Activated naive CD4-positive, alpha-beta T cell treated with anti-CD3 and anti-CD28 coated beads, Interleukin-2, amount 10 ng/mL, durations not matched to agents 7 days and 5 days (primary cell): ENCODE data around the gene ITGA1.
A peak's percentile ranks its signal among the peaks of the same experiment; 100 is the strongest.

ENCODE experiments used
- CTCF ChIA-PET: fragments of 350-600 bp; sonication (Branson Sonifier 250); formaldehyde crosslinking; loops from one replicate; lab custom pipeline; 2021; ENCODE audit warnings: antibody characterized with exemption; lab: Charles Lee
- DNase-seq: peaks from one replicate; pipeline ENCODE4 v3.0.0-alpha.2; 2020
- H3K27ac Mint-ChIP-seq: one replicate; pipeline ENCODE4 v1.8.0; 2021; ENCODE audit warnings: mild to moderate bottlenecking, moderate library complexity, mixed read lengths
- H3K27me3 Mint-ChIP-seq: one replicate; pipeline ENCODE4 v1.8.0; 2021; ENCODE audit warnings: mild to moderate bottlenecking, mixed read lengths
- H3K36me3 Mint-ChIP-seq: one replicate; pipeline ENCODE4 v1.8.0; 2021; ENCODE audit warnings: mixed read lengths
- H3K4me1 Mint-ChIP-seq: one replicate; pipeline ENCODE4 v1.8.0; 2021; ENCODE audit warnings: mixed read lengths
- H3K4me3 Mint-ChIP-seq: one replicate; pipeline ENCODE4 v1.8.0; 2021; ENCODE audit warnings: mild to moderate bottlenecking, moderate library complexity, mixed read lengths
- H3K9me3 Mint-ChIP-seq: one replicate; pipeline ENCODE4 v1.8.0; 2021; ENCODE audit warnings: mixed read lengths

ITGA1 gene

DNA sequence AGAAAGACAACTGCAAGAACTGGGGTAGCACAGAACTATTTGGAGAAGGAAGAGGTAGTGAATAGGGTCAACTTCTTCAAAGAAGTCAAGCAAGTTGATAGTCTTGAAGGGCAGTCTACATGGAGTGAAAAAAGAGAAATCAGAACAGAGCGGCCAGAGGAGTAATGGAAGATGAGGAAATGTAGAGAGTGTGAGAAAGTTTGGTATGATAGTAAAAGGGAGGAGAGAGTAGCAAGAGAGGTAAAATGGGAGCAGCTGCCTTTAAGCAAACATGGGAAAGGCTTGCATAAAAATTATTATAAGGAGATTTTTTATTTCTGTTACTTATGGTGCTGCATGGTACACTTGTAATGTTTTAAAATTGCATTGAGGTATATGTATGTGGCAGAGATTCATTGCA lies 208.2 kb downstream of the ITGA1 start:
- Mint-ChIP-seq H3K4me3 (no peak overlapping the region), H3K27ac (no peak overlapping the region), H3K27me3 (peaks cover 4% of the 10 kb centered on the region), H3K36me3 (peaks cover 22% of the 10 kb centered on the region), H3K9me3 (no peaks in the 10 kb centered on the region), H3K4me1 (peaks cover 16% of the 10 kb centered on the region)
- CTCF ChIA-PET: interaction anchor here (2.1 kb wide), 1 partner anchor 40 kb away, joined by 4 read pairs; no protein-coding TSS in a partner anchor
- no peak for DNase-seq

DNA sequence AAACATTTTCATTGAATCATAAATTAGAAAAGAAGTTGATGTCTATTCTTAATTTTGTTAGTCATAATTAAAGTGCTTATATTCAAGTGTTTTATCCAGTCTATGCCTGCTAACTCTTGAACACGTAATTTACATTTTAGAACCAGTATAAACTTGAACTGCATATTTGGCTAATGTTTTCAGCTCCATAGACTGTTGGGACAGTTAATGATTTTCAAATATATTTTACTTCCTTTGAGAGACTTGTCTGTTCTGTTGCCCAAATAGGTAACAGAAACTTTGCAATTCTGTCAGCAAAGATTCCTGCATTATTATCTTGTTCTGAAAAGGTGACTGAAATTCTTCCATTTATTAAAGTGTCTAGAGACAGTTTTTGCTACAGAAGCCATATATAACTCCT lies 209.3 kb downstream of the ITGA1 start:
- no peak for DNase-seq
- CTCF ChIA-PET: interaction anchor here (1.9 to 2.1 kb wide), 2 partner anchors 39 to 47 kb away, joined by 4 to 7 read pairs; no protein-coding TSS in a partner anchor
- H3K27ac Mint-ChIP-seq: no peak overlapping the region
- H3K36me3 Mint-ChIP-seq: peaks cover 24% of the 10 kb centered on the region
- H3K4me3 Mint-ChIP-seq: no peak overlapping the region
- no peaks in the 10 kb centered on the region for H3K9me3 Mint-ChIP-seq
- peaks cover 4% of the 10 kb centered on the region for H3K27me3 Mint-ChIP-seq
- H3K4me1 Mint-ChIP-seq: peaks cover 14% of the 10 kb centered on the region

DNA sequence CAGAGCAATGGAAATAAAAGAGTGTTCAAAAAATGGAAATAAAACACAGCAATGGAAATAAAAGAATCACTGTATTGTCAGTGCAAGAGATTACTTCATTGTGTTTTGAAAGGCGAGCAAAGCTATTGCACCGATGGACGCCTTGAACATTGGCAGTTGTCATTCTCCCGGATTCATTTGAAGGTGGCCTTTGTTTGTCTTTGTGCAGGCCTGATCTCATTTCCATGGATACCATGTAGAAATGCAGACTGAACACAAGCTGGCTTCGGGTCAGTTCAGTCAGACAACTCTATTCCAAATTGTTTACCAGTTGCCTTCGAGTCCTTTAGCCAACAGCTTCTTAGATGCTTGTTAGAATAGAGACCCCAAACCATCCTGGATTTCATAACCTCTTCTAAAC lies 209.7 kb downstream of the ITGA1 start:
- CTCF ChIA-PET: interaction anchor here (1.9 to 2.1 kb wide), 2 partner anchors 39 to 48 kb away, joined by 4 to 7 read pairs; no protein-coding TSS in a partner anchor
- H3K27me3 Mint-ChIP-seq: no peaks in the 10 kb centered on the region
- H3K4me3 Mint-ChIP-seq: no peak overlapping the region
- H3K27ac Mint-ChIP-seq: no peak overlapping the region
- H3K4me1 Mint-ChIP-seq: peaks cover 10% of the 10 kb centered on the region
- no peak for DNase-seq
- H3K36me3 Mint-ChIP-seq: peaks cover 19% of the 10 kb centered on the region
- no peaks in the 10 kb centered on the region for H3K9me3 Mint-ChIP-seq

DNA sequence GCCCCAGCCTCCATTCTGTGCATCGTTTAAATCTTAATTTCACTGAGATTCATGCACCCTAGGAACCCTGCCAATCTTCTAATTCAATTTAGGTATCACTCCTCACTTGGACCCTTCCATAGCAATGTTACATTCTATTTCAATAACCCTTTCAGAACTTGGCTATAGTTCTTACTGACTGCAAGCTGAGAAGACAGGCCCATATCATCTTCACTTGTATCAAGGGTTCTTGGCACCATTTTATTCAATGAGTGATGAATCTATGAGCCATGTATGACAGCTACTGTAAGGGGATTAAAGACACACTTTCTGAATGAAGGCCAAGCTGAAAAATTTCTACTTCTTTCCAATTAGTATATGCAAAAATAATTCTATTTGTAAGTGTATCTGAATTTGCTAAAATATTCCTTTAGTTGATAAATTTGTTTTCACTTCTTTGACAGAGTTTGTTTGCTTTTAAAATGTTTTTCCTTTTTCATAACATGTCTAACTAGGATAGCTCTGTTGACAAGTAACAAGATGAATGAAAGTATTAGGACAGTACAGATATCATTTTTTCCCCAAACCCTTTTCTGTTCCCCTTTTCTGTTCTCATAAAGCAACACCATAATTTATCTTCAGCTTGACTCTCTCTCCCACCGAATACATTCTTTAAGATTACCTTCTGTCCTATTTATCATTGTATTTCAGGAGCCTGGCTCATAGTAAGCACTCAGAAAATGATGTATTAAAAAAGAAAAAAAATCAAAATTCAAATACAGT lies 211.0 kb downstream of the ITGA1 start:
- Mint-ChIP-seq H3K27ac (no peak overlapping the region), H3K4me3 (no peak overlapping the region), H3K9me3 (peaks cover 3% of the 10 kb centered on the region), H3K4me1 (peaks cover 15% of the 10 kb centered on the region), H3K36me3 (peaks cover 14% of the 10 kb centered on the region), H3K27me3 (no peaks in the 10 kb centered on the region)
- DNase-seq: no peak
- CTCF ChIA-PET: interaction anchor here (0.7 to 1.9 kb wide), 4 partner anchors 49 to 99 kb away, joined by 3 to 7 read pairs (median 4); no protein-coding TSS in a partner anchor

DNA sequence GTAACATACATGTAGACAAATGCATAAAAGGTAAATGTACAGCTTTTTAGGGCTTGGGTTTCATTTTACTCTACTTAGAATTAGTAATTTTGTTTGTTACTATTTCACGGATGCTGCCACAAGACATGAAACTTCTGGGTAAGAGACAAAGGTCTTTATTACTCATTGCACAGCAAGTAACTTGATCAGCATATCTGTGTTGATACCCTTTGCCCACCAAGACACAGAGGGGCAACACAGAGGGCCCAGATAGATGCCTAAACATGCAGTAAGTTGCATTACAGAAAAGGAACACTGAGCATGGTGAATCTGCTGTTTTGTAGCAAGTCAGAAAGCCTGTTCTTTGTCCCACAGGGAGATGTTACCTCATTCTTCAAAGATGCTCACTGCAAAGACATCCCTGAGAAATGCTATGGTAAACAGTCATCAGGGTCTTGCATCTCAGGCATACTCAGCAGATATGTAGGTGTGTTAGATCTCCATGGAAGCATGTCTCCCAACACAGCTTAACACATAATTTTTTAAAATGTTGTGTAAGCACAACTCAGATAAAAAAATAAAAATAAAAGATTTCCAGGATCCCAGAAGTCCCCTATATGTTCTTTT lies 211.7 kb downstream of the ITGA1 start:
- DNase-seq: no peak
- CTCF ChIA-PET: interaction anchor here (1.1 kb wide), 1 partner anchor 98 kb away, joined by 3 read pairs; no protein-coding TSS in a partner anchor
- Mint-ChIP-seq H3K27ac (no peak overlapping the region), H3K27me3 (no peaks in the 10 kb centered on the region), H3K36me3 (peaks cover 18% of the 10 kb centered on the region), H3K4me1 (peaks cover 23% of the 10 kb centered on the region), H3K4me3 (no peak overlapping the region), H3K9me3 (peaks cover 6% of the 10 kb centered on the region)

DNA sequence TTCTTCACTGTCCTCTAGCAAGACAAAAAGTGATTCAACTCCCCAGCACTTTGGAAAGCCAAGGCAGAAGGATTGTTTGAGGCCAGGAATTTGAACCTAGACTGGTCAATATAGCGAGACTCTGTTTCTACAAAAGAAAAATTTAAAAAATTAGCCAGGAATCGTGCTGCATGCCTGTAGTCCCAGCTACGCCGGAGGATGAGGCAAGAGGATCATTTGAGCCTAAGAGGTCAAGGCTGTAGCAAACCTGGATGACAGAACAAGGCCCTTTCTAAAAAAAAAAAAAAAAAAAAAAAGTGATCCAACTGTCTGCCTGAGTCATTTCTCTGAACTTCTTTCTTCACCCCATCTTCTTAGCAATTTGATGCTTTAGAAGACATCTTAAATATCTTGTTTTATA lies 213.8 kb downstream of the ITGA1 start:
- H3K4me3 Mint-ChIP-seq: no peak overlapping the region
- DNase-seq: no peak
- H3K27ac Mint-ChIP-seq: no peak overlapping the region
- H3K4me1 Mint-ChIP-seq: peaks cover 42% of the 10 kb centered on the region
- H3K36me3 Mint-ChIP-seq: peaks cover 22% of the 10 kb centered on the region
- H3K9me3 Mint-ChIP-seq: peaks cover 6% of the 10 kb centered on the region
- CTCF ChIA-PET: no interaction called here
- no peaks in the 10 kb centered on the region for H3K27me3 Mint-ChIP-seq

DNA sequence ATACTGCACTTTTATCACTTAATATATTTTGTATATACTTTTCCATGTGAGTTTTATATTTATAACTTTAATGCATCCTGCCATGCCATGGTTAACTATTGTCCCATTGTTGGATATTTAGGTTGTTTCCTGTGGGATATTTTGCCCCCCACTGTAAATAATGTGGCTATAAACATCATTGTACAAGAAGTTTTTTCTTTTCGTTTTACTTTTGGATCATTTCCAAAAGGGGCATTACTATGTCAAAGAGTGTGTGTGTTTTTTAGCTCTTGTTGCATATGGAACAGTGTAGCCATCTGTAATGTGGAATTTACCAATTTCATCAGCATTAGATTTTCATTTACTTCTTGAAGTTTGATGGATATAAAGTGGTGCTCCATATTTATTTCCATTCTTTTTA lies 214.8 kb downstream of the ITGA1 start:
- H3K4me3 Mint-ChIP-seq: no peak overlapping the region
- CTCF ChIA-PET: interaction anchor here (0.9 kb wide), 1 partner anchor 33 kb away, joined by 3 read pairs; no protein-coding TSS in a partner anchor
- H3K4me1 Mint-ChIP-seq: peaks cover 51% of the 10 kb centered on the region
- peaks cover 22% of the 10 kb centered on the region for H3K36me3 Mint-ChIP-seq
- no peak overlapping the region for H3K27ac Mint-ChIP-seq
- H3K9me3 Mint-ChIP-seq: peaks cover 6% of the 10 kb centered on the region
- DNase-seq: no peak
- no peaks in the 10 kb centered on the region for H3K27me3 Mint-ChIP-seq

DNA sequence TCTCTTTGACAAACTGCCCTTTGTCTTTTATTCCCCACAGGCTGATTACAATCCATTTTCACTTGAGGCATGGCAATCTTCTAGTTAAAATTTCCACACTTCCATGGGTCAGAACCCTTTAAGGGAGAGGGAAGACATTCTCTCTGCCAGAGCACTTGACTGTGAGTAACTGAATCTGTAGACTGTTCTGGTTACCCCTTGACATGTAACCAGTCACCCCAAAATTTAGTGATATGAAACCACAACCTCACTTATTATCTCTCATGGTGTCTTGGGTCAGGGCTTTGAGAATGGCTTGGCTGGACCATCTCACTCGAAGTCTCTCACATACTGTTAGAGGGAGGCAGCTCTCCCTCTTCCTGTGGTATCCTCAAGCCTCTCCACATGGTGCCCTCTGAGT lies 215.4 kb downstream of the ITGA1 start:
- H3K9me3 Mint-ChIP-seq: peaks cover 6% of the 10 kb centered on the region
- H3K4me1 Mint-ChIP-seq: peaks cover 58% of the 10 kb centered on the region
- no peaks in the 10 kb centered on the region for H3K27me3 Mint-ChIP-seq
- no peak overlapping the region for H3K27ac Mint-ChIP-seq
- CTCF ChIA-PET: interaction anchor here (0.9 kb wide), 1 partner anchor 32 kb away, joined by 3 read pairs; no protein-coding TSS in a partner anchor
- no peak for DNase-seq
- peaks cover 22% of the 10 kb centered on the region for H3K36me3 Mint-ChIP-seq
- no peak overlapping the region for H3K4me3 Mint-ChIP-seq

DNA sequence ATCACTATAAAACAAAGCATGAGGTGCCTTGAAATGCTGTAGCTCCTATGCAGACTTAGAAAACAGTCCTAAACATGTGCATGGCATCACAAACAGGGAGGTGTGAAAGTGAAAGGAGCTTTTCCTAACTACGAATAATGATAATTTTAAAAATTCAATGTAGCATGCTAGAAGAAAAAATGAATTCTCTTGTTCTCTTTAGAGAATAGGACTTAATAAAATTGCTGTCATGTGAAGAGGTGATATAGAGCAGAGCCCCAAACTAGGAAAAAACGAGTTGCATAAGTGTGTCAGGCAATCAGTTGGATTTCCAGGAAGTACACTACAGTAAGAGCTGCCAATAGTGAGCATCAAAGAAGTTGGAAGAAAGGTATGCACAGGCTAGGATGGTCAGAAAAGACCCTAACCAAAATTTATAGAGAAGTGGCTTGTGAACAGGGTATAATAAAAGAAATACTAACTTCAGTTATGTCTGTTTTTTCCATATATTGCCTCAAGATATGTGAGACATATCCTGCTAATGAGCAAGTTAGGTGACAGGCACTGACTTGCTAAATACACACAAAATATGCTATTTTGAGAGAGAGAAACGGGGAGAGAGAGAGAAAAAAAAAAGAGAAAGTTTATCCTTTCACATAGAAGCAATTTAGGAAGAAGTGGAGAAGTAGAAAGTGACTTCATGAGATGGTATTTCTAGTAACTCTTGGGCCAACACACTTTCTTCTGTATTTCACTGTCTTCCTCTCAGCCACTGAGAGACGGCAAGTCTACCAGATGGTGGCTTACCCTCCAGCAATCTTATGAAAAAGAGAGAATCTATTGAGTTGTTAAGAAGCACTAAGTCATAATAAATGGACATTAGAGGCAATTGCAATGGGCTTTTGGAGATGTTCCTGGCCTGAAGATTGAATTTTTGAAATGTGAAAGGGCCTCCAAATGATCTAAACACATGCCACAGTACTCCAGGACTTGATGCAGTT lies 219.5 kb downstream of the ITGA1 start:
- peaks cover 81% of the 10 kb centered on the region for H3K4me1 Mint-ChIP-seq
- H3K36me3 Mint-ChIP-seq: peaks cover 22% of the 10 kb centered on the region
- no peak overlapping the region for H3K4me3 Mint-ChIP-seq
- no peak for DNase-seq
- H3K27ac Mint-ChIP-seq: peak overlapping the region; percentile 64
- H3K27me3 Mint-ChIP-seq: no peaks in the 10 kb centered on the region
- CTCF ChIA-PET: interaction anchor here (0.8 to 3.0 kb wide), 3 partner anchors 28 to 90 kb away, joined by 3 to 10 read pairs (median 3); no protein-coding TSS in a partner anchor
- H3K9me3 Mint-ChIP-seq: peaks cover 6% of the 10 kb centered on the region

DNA sequence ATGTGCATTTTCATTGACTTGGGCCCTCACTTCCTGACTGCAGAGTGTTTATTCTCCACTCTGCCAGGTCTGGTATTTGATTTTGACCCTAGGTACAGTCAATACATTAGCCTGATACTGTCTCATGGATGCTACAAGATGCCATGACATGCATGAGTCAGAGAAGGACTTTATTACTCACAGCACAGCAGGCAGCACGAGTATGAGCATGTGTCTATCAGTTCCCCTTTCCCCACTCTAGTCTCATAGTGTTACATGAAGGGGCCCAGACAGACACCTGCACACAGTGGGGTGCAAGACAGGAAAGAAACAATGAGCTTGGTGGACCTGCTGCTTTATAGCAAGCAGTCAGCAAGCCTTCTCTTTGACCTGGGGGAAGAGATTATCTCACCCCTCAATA lies 221.0 kb downstream of the ITGA1 start:
- H3K36me3 Mint-ChIP-seq: peaks cover 22% of the 10 kb centered on the region
- H3K4me1 Mint-ChIP-seq: peaks cover 74% of the 10 kb centered on the region

More for the DNA sequence above, 221.0 kb downstream of the ITGA1 start:
- H3K27me3 Mint-ChIP-seq: peaks cover 5% of the 10 kb centered on the region
- DNase-seq: no peak
- CTCF ChIA-PET: interaction anchor here (1.6 to 2.7 kb wide), 2 partner anchors 32 to 60 kb away, joined by 4 to 7 read pairs; no protein-coding TSS in a partner anchor
- peaks cover 3% of the 10 kb centered on the region for H3K9me3 Mint-ChIP-seq
- H3K27ac Mint-ChIP-seq: no peak overlapping the region
- no peak overlapping the region for H3K4me3 Mint-ChIP-seq
